HG03060 (cell line): ENCODE results near the gene CPNE2.

Experiments used
- ATAC-seq: cut with Tn5 transposase; IDR thresholded peaks from one replicate; pipeline ENCODE4 v1.9.1; 2021; ENCODE audit warnings: low read depth, moderate number of reproducible peaks; ENCODE audit not compliant: unreplicated experiment

Gene CPNE2

DNA sequence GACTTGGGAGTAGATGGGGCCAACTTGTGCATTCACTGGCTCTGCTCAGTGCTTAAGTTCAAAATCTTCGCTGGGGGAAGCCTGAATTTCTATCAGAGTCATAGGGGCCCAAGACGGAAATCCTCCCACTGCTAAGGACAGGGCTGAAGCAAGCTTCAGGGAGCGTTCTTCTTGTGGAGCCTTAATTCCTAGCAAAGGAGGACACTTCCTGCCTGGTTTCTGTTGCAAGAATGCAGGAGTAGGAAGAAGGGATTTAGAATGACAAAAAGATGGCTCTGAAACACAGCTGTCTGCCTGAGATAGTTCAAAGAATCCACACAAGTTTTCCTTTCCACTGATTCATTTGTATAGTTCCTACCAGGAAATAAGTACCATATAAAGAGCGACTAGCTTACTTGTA lies 67.1 kb downstream of the CPNE2 start:
- ATAC-seq = no peak

DNA sequence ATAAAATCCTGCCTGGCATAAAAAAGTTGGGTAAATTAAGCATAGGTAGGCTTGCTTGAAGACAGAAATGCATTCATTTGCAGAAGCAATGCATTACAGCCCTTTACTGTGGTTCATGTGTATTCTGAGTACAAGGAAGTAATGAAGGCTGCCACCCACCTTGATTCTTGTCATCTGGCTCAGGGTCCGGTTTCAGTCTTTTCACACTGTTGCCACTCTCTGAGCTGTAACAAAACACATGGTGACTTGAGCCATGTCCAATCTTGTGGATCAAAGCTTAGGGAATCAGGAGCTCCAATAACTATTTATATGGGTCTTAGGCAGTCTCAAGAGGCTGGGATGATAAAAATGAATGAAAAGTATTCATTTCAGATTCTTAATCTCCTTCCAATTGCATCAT lies 71.5 kb downstream of the CPNE2 start:
- no peak for ATAC-seq

- no peak for ATAC-seq
Observed at GRCh38 chr16:57165483-57165882, 73.1 kb downstream of the CPNE2 start.

GRCh38 chr16:57165938-57166337 lies 73.6 kb downstream of the CPNE2 start:
- ATAC-seq = no peak

DNA sequence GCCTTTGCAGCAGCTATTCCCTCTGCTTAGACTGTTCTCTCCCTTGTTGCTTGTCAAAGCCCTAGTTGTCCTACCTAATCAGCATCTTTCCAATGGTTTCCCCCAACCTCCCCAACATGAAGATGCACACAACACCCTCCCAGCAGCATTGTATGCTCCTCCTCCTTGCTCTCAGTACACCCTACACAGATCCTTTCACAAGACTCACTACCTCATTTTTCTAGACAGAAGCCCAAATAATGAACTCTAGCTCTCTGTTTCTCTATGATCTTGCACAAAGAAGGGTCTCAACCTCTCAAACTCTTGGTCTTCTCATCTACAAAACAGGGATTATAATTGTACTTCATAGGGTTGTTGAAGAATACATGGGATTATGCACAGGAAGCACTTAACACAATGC lies 74.1 kb downstream of the CPNE2 start:
- no peak for ATAC-seq

DNA sequence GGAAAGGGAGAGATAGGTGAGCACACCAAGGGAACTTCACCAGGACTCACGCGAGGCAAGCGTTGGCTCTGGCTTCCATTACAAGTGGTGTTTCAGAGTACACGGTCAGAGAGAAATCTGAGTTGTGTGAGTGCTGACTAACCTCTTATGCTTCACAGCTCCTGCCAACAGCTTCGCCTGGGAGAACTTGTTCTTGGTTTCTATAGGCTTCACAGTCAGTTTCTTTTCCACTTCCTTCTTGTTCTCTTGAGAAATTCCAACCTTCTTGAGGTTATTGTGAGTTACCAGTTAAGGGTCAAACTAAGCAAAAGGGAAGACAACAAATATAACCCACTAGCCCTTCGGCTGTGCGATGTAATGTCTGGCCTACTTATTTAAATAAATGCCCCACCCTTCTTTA lies 74.6 kb downstream of the CPNE2 start:
- no peak for ATAC-seq

DNA sequence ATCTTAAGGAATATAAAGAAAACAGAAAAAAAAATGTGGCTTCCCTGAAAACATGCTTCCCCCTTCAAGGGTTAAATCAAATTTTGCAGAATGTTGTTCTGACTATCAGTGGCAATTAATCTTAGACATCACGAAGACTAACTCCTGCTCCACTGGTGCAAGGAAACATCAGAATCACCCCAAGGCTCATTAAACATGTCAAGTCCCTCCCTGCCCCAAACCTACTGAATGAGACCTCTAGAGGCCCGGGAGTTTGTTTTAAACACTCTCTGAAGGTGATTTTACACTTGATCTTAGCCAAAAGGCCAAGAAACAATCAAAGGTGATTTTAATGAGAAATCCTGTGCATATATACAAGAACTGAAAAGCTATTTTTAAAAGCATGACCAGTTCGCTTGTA lies 75.2 kb downstream of the CPNE2 start:
- no peak for ATAC-seq

DNA sequence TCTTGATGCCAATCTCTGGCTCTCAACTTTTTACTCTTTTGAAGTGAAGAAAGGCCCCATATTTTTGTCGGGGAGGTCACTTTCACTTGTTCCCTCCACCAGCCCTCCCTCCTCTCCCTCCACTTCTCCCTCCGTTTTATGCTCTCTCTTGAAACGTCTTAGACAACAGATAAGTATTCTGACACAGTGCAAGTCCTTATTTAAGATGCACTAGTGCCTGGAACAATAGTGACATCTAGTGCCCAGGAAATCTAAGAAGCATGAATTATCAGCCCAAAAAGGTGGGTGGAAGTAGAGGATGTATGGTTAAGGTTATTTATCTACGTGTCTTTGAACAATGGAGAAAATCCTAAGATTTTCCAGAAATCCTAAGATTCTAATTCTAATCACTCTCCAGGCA lies 75.6 kb downstream of the CPNE2 start:
- ATAC-seq = no peak

GRCh38 chr16:57169327-57169726 lies 76.9 kb downstream of the CPNE2 start:
- ATAC-seq = no peak

GRCh38 chr16:57172721-57173290 lies 80.4 kb downstream of the CPNE2 start:
- ATAC-seq = no peak

DNA sequence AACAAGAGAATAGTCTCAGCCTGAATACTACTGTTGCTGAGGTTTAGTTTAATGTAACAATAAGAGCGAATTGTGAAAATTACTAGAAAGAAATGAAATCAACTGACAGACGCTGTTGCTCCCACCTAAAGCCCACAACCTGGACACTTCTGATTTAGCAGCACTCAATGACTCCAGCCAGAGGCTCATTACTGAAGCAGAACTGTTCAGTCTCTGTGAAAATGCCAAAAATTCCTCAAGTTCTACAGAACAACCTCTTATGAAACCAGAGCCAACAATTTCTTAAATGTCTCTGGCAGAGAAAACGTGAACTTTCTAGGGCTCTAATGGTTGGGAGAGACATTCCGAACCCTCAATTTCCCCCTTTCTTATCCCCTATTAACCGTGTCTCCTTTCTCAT lies 83.5 kb downstream of the CPNE2 start:
- ATAC-seq = no peak

DNA sequence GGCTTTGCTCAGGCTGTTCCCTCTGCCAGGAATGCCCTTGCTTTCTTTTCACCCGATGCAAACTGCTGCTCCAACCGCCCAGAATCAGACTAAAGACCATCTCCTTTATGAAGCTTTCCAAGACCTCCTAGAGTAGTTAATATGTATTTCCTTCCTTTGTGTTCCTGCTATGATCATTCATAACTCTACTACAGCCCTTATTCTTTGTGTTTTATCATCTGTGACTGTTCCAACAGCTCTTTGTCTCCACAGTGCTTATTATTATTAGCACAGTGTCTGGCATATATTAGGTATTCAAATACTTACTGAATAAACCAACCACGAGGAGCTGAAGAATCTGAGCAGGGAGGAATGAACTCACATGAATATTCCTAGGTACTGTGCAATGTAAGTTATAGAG lies 85.8 kb downstream of the CPNE2 start:
- no peak for ATAC-seq

DNA sequence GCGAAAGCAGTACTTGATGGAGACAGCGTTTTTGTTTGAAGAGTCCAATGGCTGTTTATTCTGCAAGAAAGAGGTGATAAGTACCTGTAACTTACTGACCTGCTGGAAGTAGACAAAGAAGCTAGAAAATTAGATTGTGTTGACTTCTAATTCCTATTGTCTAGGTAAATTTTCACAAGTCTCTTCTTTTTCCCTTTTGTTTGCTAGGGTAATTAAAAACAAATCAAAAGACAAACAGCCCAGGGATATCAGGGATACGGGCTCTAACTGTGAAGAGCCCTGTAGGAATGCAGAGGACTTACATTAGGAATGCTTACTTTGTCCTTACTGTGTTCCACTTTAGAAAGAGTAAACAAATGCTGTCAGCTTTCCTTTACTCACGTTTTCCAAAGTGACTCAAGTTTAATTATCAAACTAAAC lies 86.4 kb downstream of the CPNE2 start:
- ATAC-seq = no peak

- no peak for ATAC-seq
Observed at GRCh38 chr16:57179215-57179828, 86.9 kb downstream of the CPNE2 start.

DNA sequence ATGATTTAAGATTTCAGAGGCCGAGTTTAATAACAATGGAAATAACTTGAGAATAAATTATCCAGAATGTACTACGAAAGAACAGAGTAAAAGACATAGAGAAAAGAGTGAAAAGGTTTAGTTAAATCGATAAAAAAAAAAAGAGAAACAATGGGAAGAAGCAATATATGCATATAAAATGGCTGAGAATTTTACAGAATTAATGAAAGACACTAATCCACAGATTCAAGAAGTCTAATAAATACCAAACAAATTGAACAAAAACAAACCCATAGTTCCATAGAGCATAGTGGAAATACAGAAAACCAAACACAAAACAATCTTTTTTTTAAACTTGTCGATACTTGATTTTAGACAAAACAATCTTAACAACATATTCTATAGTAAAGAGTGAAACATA lies 91.7 kb downstream of the CPNE2 start:
- no peak for ATAC-seq

DNA sequence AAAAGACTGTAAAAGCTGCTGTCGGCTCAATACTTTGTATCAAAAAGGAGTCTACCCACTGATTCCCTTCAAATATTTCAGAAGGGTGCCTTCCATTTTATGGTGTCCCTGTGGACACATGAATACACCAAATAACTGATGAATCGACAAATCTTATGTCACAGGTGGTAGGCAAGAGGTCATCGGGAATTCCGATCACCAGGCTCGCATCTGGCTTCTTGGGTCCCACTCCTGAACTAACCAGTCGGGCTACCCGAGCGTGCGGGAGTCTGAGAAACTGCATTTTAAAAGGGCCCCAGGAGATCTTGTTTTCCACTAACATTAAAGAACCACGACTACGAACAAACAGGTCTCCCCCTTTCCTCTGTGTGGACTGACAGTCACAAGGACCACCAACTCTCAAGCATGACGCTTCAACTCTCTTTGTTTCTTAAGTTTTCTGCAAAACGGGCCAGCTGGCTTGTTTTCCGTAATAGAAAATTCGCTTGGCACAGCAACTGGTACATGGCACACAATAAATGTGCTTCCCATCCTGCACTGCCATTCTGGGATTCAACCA lies 92.6 kb downstream of the CPNE2 start:
- no peak for ATAC-seq

DNA sequence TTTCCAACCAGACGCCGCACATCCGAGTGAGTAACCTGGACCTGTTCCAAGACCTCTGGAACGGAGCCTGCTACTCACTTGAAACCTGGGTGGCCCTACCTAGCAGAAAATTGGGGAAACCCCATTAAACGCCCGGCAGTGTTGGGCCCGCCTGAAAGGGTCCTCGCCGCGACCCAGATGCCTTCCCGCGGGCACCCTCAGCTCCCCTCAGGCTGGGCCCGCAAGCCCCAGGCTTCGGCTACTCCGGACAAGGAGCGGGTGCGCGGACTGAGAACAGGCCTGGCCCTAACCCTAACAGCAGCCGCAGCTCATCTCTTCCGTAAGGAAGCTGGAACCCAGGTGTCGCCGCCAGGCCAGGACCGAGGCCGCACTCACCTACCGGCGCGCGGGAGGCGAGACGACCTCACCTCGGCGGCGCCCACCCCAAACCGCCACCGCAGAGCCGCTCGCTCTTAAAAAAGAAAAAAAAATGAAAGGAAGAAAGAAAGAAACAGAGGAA lies 93.1 kb downstream of the CPNE2 start:
- peak; percentile 25 for ATAC-seq

DNA sequence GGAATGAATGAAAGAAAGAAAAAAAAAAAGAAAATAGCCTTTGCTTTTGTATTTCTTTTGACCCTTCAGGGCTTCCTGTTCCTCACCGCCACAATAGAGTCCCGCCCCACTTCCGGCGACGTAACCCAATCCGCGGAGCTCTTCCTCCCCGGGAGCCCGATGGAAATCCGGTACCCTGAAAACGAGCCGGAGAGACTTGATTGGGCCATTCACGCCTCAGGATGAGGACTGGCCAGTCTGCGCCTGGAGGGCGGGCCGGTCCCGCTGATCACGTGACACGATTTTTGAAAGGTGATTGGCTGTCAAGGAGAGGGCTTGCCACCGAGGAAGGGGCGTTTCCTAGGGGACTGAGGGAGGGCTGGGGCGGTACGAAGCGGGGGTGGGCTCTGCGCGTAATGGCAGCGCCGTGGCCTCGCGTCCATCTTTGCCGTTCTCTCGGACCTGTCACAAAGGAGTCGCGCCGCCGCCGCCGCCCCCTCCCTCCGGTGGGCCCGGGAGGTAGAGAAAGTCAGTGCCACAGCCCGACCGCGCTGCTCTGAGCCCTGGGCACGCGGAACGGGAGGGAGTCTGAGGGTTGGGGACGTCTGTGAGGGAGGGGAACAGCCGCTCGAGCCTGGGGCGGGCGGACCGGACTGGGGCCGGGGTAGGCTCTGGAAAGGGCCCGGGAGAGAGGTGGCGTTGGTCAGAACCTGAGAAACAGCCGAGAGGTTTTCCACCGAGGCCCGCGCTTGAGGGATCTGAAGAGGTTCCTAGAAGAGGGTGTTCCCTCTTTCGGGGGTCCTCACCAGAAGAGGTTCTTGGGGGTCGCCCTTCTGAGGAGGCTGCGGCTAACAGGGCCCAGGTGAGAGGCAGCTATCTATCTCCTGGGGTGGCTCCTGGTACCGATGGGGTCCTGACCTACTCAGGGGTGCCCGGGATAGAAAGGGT lies 93.8 kb downstream of the CPNE2 start, which contains the start of the genes PSME3IP1 and RSPRY1:
PSME3IP1 (minus strand) TSS at position 95 of the 927 bp plus-strand sequence. CDS start 12,185 bp downstream, outside the sequence.
RSPRY1 (plus strand) TSS at position 385 of the 927 bp plus-strand sequence. CDS start 18,330 bp downstream, outside the sequence.
- ATAC-seq = peak; percentile 79

- no peak for ATAC-seq
Observed at GRCh38 chr16:57186872-57187854, 94.8 kb downstream of the CPNE2 start.
